SK-N-SH (cell line): ENCODE results near the gene NCBP3. TPM values are rescaled to one million over a fixed set of nuclear protein-coding genes. Genes with fewer than 3 reads are reported as not detected.

Source experiments
- CTCF ChIA-PET: fragments of 300-600, 350-600 bp; formaldehyde crosslinking; extraction: SDS; loops from one replicate; lab custom pipeline; 2021; lab: Yijun Ruan, JAX
- POLR2A ChIA-PET: fragments of 350-600 bp; sonication (Branson Sonifier 250); formaldehyde crosslinking; extraction: SDS; loops from one replicate; lab custom pipeline; 2020; ENCODE audit warnings: antibody characterized with exemption, inconsistent platforms; lab: Yijun Ruan, JAX
- DNase-seq: peaks from one replicate; pipeline ENCODE4 v3.0.0; 2012
- H2AFZ ChIP-seq: fragments of 200-600 bp; sonication (generic); 2 replicates; pipeline ENCODE4 v1.8.1; 2016; ENCODE audit warnings: antibody characterized with exemption, mild to moderate bottlenecking, low read depth
- H3F3A ChIP-seq: fragments of 200-600 bp; sonication (generic); replicated peaks from 2 replicates; pipeline ENCODE3; 2016; ENCODE audit warnings: antibody characterized with exemption, mild to moderate bottlenecking; ENCODE audit not compliant: insufficient read depth
- H3K27ac ChIP-seq, 2 experiments: fragments of 200-500 bp in 1 of 2; fragments of 200-600 bp in 1 of 2; sonication (Bioruptor generic) in 1 of 2; sonication (generic), shearing (Covaris generic) in 1 of 2; 2 replicates each; pipeline versions ENCODE4 v1.5.1 to v1.6.1; 2014 to 2016; ENCODE audit warnings: low read depth in 2 of 2, inconsistent platforms in 1 of 2, low read length in 1 of 2, mild to moderate bottlenecking in 1 of 2, mixed read lengths in 1 of 2
- H3K27me3 ChIP-seq: fragments of 200-600 bp; sonication (generic), shearing (Covaris generic); 2 replicates; pipeline ENCODE4 v1.6.1; 2016; ENCODE audit warnings: mixed run types; ENCODE audit not compliant: insufficient read depth
- H3K36me3 ChIP-seq, 2 experiments: fragments of 200-500 bp in 1 of 2; fragments of 200-600 bp in 1 of 2; sonication (Bioruptor generic) in 1 of 2; sonication (generic) in 1 of 2; replicated peaks in 1 of 2; 2 replicates each; pipeline versions ENCODE3 to v1.5.1; 2014 to 2016; ENCODE audit warnings: low read length in 1 of 2, mild to moderate bottlenecking in 1 of 2; ENCODE audit not compliant: insufficient read depth in 2 of 2, control insufficient read depth in 1 of 2
- H3K4me1 ChIP-seq, 2 experiments: fragments of 200-500 bp in 1 of 2; fragments of 200-600 bp in 1 of 2; sonication (Bioruptor generic) in 1 of 2; sonication (generic), shearing (Covaris generic) in 1 of 2; 2 replicates each; pipeline versions ENCODE4 v1.5.1 to v1.6.1; 2014 to 2016; ENCODE audit warnings: low read depth in 1 of 2, low read length in 1 of 2, mixed run types in 1 of 2; ENCODE audit not compliant: insufficient read depth in 2 of 2, control insufficient read depth in 1 of 2
- H3K4me2 ChIP-seq: fragments of 200-600 bp; sonication (generic), shearing (Covaris generic); 2 replicates; pipeline ENCODE4 v1.6.1; 2017; ENCODE audit warnings: mixed run types
- H3K4me3 ChIP-seq, 2 experiments: fragments of 200-500 bp in 1 of 2; fragments of 200-600 bp in 1 of 2; sonication (Bioruptor generic) in 1 of 2; sonication (generic), shearing (Covaris generic) in 1 of 2; 2 replicates each; pipeline versions ENCODE4 v1.5.1 to v1.8.1; 2014 to 2016; ENCODE audit warnings: low read depth in 2 of 2, inconsistent platforms in 1 of 2, low read length in 1 of 2, mild to moderate bottlenecking in 1 of 2, mixed read lengths in 1 of 2, moderate library complexity in 1 of 2
- H3K79me2 ChIP-seq: fragments of 200-600 bp; sonication (generic); 2 replicates; pipeline ENCODE4 v1.8.1; 2017; ENCODE audit warnings: mild to moderate bottlenecking; ENCODE audit not compliant: insufficient read depth
- H3K9ac ChIP-seq: fragments of 200-600 bp; sonication (generic); 2 replicates; pipeline ENCODE4 v1.6.1; 2017; ENCODE audit warnings: mixed run types
- H3K9me2 ChIP-seq: fragments of 200-600 bp; sonication (generic); 2 replicates; pipeline ENCODE4 v1.6.1; 2017; ENCODE audit warnings: mixed run types
- H3K9me3 ChIP-seq: fragments of 200-600 bp; sonication (generic); 2 replicates; pipeline ENCODE4 v1.6.1; 2017; ENCODE audit warnings: mixed run types, mild to moderate bottlenecking, moderate library complexity
- H4K20me1 ChIP-seq: fragments of 200-600 bp; sonication (generic); 2 replicates; pipeline ENCODE4 v1.6.1; 2017; ENCODE audit warnings: mild to moderate bottlenecking, mixed run types; ENCODE audit not compliant: insufficient read depth
- ELF1 ChIP-seq: IDR thresholded peaks from 2 replicates; pipeline ENCODE4 v1.4.0; 2012
- FOSL2 ChIP-seq: IDR thresholded peaks from 2 replicates; pipeline ENCODE4 v1.4.0; 2012; ENCODE audit warnings: low read depth, mild to moderate bottlenecking, moderate library complexity, borderline replicate concordance
- FOXJ3 ChIP-seq: sonication (generic); formaldehyde crosslinking; IDR thresholded peaks from 2 replicates; pipeline ENCODE4 v1.5.1; 2020; ENCODE audit warnings: mild to moderate bottlenecking, missing genetic modification reagents
- GABPA ChIP-seq: IDR thresholded peaks from 2 replicates; pipeline ENCODE4 v1.4.0; 2012; ENCODE audit warnings: low read depth, mild to moderate bottlenecking
- JUND ChIP-seq: IDR thresholded peaks from 2 replicates; pipeline ENCODE4 v1.4.0; 2012
- MEF2A ChIP-seq: IDR thresholded peaks from 2 replicates; pipeline ENCODE4 v1.4.0; 2012; ENCODE audit warnings: low read depth, borderline replicate concordance
- NFIC ChIP-seq: IDR thresholded peaks from 2 replicates; pipeline ENCODE4 v1.4.0; 2012; ENCODE audit warnings: borderline replicate concordance
- RFX5 ChIP-seq: IDR thresholded peaks from 2 replicates; pipeline ENCODE4 v1.6.1; 2012; ENCODE audit warnings: mild to moderate bottlenecking, improper control_type of control experiment, low read length
- SIN3A ChIP-seq: IDR thresholded peaks from 2 replicates; pipeline ENCODE4 v1.6.1; 2012; ENCODE audit warnings: low read depth, mild to moderate bottlenecking, low read length, moderate library complexity, borderline replicate concordance
- SMC3 ChIP-seq: IDR thresholded peaks from 2 replicates; pipeline ENCODE4 v1.6.1; 2012; ENCODE audit warnings: low read depth, low read length, improper control_type of control experiment
- TAF1 ChIP-seq: IDR thresholded peaks from 2 replicates; pipeline ENCODE4 v1.6.1; 2012; ENCODE audit warnings: low read depth, mild to moderate bottlenecking, low read length, moderate library complexity, borderline replicate concordance
- TEAD4 ChIP-seq: IDR thresholded peaks from 2 replicates; pipeline ENCODE4 v1.4.0; 2012; ENCODE audit warnings: mild to moderate bottlenecking, borderline replicate concordance; ENCODE audit not compliant: insufficient read depth
- whole genome bisulfite sequencing: methylation state at CpG from one replicate; pipeline ENCODE4 v1.1.6; 2017; ENCODE audit warnings: low lambda C conversion rate; 5-methylcytosine and 5-hydroxymethylcytosine counted together
- polyA plus RNA-seq, 3 experiments: library from polyadenylated mRNA; depleted of rRNA; stranded (reverse); fragments of >200 nt; gene quantifications; 2 replicates each; pipeline ENCODE4 v1.2.3, GENCODE V29; 2012
- TF ChIP-seq, protein P1 (sequence below): fragments of 150-350 bp; IDR thresholded peaks from 2 replicates; pipeline ENCODE4 v1.6.1; 2016; ENCODE audit warnings: mild to moderate bottlenecking, low read depth, low read length
- TF ChIP-seq, protein P2 (sequence below): IDR thresholded peaks from 2 replicates; pipeline ENCODE4 v1.4.0; 2012; ENCODE audit warnings: low read depth, borderline replicate concordance

NCBP3 gene
- polyA plus RNA-seq, 1 of the 3 experiments (the other 2 are of a cell fraction): 6.5 TPM

DNA sequence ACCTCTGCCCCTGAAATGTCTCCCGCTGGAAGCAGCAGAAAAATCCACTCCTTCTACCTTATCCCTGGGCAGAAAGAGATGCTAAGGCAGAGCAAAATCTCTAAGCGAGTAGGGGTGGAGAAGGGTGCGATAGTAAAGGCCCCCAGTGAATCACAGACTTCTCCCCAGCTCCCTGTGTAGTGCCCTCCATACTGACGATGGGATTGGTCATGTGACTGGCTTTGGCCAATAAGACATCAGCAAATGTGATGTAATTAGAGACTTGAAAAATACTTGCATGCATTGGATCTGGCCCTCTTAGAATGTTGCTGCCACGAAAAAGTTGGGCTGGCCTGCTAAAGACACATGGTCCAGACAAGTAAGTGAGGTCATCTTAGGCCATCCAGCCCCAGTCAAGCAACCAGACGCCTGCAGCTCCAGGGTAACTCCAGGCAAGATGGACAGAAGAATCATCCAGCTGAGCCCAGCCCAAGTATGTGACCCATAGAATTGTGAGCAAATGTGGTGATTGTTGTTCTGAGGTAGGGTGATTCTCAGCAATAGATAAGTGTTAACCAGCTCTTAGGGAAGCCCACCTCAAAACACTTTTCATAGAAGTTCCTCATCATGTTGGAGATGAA, 86.3 kb downstream of the NCBP3 start:
- POLR2A ChIA-PET: no interaction called here
- Histone ChIP-seq H3K9me3 (no peaks in the 10 kb centered on the region), H3K79me2 (no peaks in the 10 kb centered on the region), H3K36me3 (no peaks in the 10 kb centered on the region), H3K27ac (no peak overlapping the region), H3K9ac (no peak overlapping the region), H3K9me2 (no peaks in the 10 kb centered on the region), H2AFZ (no peak overlapping the region), H3K27me3 (no peaks in the 10 kb centered on the region), H3K4me3 (no peak overlapping the region), H4K20me1 (no peaks in the 10 kb centered on the region), H3F3A (no peaks in the 10 kb centered on the region), H3K4me1 (no peaks in the 10 kb centered on the region; a peak in 1 of 4 replicates), H3K4me2 (no peak overlapping the region)
- CTCF ChIA-PET: interaction anchor here (0.7 kb wide), 1 partner anchor 22 kb away, joined by 3 read pairs; no protein-coding TSS in a partner anchor
- no peak for TF ChIP-seq TAF1
- no peak for TF ChIP-seq SIN3A
- no peak for TF ChIP-seq RFX5
- 46% methylated on average over 6 of the region's 6 CpGs for WGBS
- DNase-seq: no peak

GRCh38 chr17:3755335-3756030, 90.6 kb downstream of the NCBP3 start:
- Histone ChIP-seq H3K4me2 (no peak overlapping the region), H2AFZ (no peak overlapping the region), H3K9me2 (no peaks in the 10 kb centered on the region), H3K9me3 (no peaks in the 10 kb centered on the region), H4K20me1 (no peaks in the 10 kb centered on the region), H3K36me3 (no peaks in the 10 kb centered on the region), H3K9ac (no peak overlapping the region), H3K27ac (no peak overlapping the region), H3K79me2 (no peaks in the 10 kb centered on the region), H3K4me3 (no peak overlapping the region), H3K4me1 (no peaks in the 10 kb centered on the region; a peak in 1 of 4 replicates), H3F3A (no peaks in the 10 kb centered on the region), H3K27me3 (no peaks in the 10 kb centered on the region; the same call in 1 of the 2 replicates)
- ChIA-PET CTCF (interaction anchor here (0.7 to 3.8 kb wide), 3 partner anchors 15 to 21 kb away, joined by 3 to 11 read pairs (median 3); no protein-coding TSS in a partner anchor), POLR2A (no interaction called here)
- WGBS: 72% methylated on average over 13 of the region's 20 CpGs
- TF ChIP-seq GABPA (no peak), NFIC (no peak), TEAD4 (no peak), FOSL2 (no peak), JUND (no peak), ELF1 (no peak), FOXJ3 (CRISPR knock-in tag) (no peak), TAF1 (no peak), MEF2A (no peak), SMC3 (no peak)
- TF ChIP-seq, protein P1, sequence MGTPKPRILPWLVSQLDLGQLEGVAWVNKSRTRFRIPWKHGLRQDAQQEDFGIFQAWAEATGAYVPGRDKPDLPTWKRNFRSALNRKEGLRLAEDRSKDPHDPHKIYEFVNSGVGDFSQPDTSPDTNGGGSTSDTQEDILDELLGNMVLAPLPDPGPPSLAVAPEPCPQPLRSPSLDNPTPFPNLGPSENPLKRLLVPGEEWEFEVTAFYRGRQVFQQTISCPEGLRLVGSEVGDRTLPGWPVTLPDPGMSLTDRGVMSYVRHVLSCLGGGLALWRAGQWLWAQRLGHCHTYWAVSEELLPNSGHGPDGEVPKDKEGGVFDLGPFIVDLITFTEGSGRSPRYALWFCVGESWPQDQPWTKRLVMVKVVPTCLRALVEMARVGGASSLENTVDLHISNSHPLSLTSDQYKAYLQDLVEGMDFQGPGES: no peak
- TF ChIP-seq, protein P2, sequence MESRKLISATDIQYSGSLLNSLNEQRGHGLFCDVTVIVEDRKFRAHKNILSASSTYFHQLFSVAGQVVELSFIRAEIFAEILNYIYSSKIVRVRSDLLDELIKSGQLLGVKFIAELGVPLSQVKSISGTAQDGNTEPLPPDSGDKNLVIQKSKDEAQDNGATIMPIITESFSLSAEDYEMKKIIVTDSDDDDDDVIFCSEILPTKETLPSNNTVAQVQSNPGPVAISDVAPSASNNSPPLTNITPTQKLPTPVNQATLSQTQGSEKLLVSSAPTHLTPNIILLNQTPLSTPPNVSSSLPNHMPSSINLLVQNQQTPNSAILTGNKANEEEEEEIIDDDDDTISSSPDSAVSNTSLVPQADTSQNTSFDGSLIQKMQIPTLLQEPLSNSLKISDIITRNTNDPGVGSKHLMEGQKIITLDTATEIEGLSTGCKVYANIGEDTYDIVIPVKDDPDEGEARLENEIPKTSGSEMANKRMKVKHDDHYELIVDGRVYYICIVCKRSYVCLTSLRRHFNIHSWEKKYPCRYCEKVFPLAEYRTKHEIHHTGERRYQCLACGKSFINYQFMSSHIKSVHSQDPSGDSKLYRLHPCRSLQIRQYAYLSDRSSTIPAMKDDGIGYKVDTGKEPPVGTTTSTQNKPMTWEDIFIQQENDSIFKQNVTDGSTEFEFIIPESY: no peak
- no peak for DNase-seq
